GM12865 (cell line): ENCODE measurements around the gene TMEM170A.
"Not testable (repeated sequence)": the region's sequence is repeated elsewhere in the genome, so short reads cannot be mapped to it uniquely, and the experiment has no call there.

Experiments used
- DNase-seq: peaks from one replicate; pipeline ENCODE4 v3.0.0; 2010; ENCODE audit warnings: low read depth
- H3K4me3 ChIP-seq: 2 replicates; pipeline ENCODE4 v1.5.1; 2011; ENCODE audit warnings: mild to moderate bottlenecking, low read depth, low read length, control low read depth
- CTCF ChIP-seq: IDR thresholded peaks from 2 replicates; pipeline ENCODE4 v1.5.1; 2011; ENCODE audit warnings: low read length, control low read depth, low read depth, inconsistent platforms; ENCODE audit not compliant: insufficient read depth; ENCODE audit errors: missing control alignments

TMEM170A gene

GRCh38 chr16:75458439-75458838, 6.0 kb downstream of the TMEM170A start:
- TF ChIP-seq CTCF, result no peak
- DNase-seq, result no peak
- no peak overlapping the region for H3K4me3 ChIP-seq

GRCh38 chr16:75458029-75458428, 6.5 kb downstream of the TMEM170A start:
- TF ChIP-seq CTCF, result no peak
- no peak for DNase-seq
- no peak overlapping the region for H3K4me3 ChIP-seq

GRCh38 chr16:75457485-75458021, 6.9 kb downstream of the TMEM170A start:
- no peak for TF ChIP-seq CTCF
- DNase-seq, result no peak
- H3K4me3 ChIP-seq, result no peak overlapping the region

- no peak overlapping the region for H3K4me3 ChIP-seq
- TF ChIP-seq CTCF, result no peak
- no peak for DNase-seq
Observed at GRCh38 chr16:75456971-75457370, 7.5 kb downstream of the TMEM170A start.

GRCh38 chr16:75456486-75456885, 8.0 kb downstream of the TMEM170A start:
- DNase-seq, H3K4me3 ChIP-seq: not testable (repeated sequence)

GRCh38 chr16:75455677-75456076, 8.8 kb downstream of the TMEM170A start:
- no peak for TF ChIP-seq CTCF
- no peak overlapping the region for H3K4me3 ChIP-seq
- no peak for DNase-seq

GRCh38 chr16:75452464-75453190, 11.9 kb downstream of the TMEM170A start:
- no peak overlapping the region for H3K4me3 ChIP-seq
- TF ChIP-seq CTCF, result no peak
- no peak for DNase-seq
